ENCODE measurements around the gene MXD4.

GRCh38 chr4:2259541-2260343 is 2.2 kb downstream of the MXD4 start:
- TF ChIP-seq PTRF (tag; IDR thresholded peaks at IDR 0.05) (no peak), TAF1 (IDR thresholded peaks at IDR 0.05; ENCODE audit: control insufficient read depth, extremely low read depth, insufficient read depth, low read length, severe bottlenecking) (no peak), RFX5 (IDR thresholded peaks at IDR 0.05; ENCODE audit: low read depth, low read length) (no peak), MAX (CRISPR knock-in tag; IDR thresholded peaks at IDR 0.05) (no peak)

All from K562 (cell line).